Breast epithelium (tissue), 4 donors: Measurements from ENCODE around the gene PCSK2. TPM values are rescaled to one million over a fixed set of nuclear protein-coding genes. Genes with fewer than 3 reads are reported as not detected.

ENCODE experiments used
- DNase-seq, 2 donors: peaks; one replicate each; pipeline ENCODE4 v3.0.0-alpha.2; 2019; ENCODE audit warnings: low spot score in 2 of 2
- H3K27ac ChIP-seq, 2 donors: fragments of 200-600 bp; sonication (generic) in 1 of 2; one replicate each; pipeline ENCODE4 v1.5.1; 2016 to 2019; ENCODE audit warnings: mild to moderate bottlenecking in 1 of 2
- H3K27me3 ChIP-seq, 2 donors: fragments of 200-600 bp; sonication (generic) in 1 of 2; one replicate each; pipeline versions ENCODE4 v1.5.1 to v1.6.0; 2017 to 2019; ENCODE audit warnings: control low read depth in 1 of 2, mild to moderate bottlenecking in 1 of 2
- H3K36me3 ChIP-seq: fragments of 200-600 bp; one replicate; pipeline ENCODE4 v1.5.1; 2019
- H3K4me1 ChIP-seq, 2 donors: fragments of 200-600 bp; sonication (generic); one replicate each; pipeline ENCODE4 v1.5.1; 2016 to 2019; ENCODE audit warnings: control low read depth in 1 of 2
- H3K4me3 ChIP-seq, 3 donors: fragments of 200-600 bp; sonication (generic); 1 replicate in 2 of 3; 2 replicates in 1 of 3; pipeline ENCODE4 v1.5.1; 2016 to 2019; ENCODE audit warnings: mild to moderate bottlenecking in 3 of 3, moderate library complexity in 2 of 3
- H3K9me3 ChIP-seq, 2 donors: fragments of 200-600 bp; sonication (generic) in 1 of 2; one replicate each; pipeline ENCODE4 v1.5.1; 2016 to 2019; ENCODE audit warnings: control low read depth in 1 of 2
- CTCF ChIP-seq, 3 donors: fragments of 450-650 bp; IDR thresholded peaks; one replicate each; pipeline ENCODE4 v1.5.1; 2016 to 2017; ENCODE audit warnings: antibody characterized with exemption in 3 of 3, mild to moderate bottlenecking in 3 of 3, moderate library complexity in 3 of 3
- POLR2A ChIP-seq: fragments of 450-650 bp; IDR thresholded peaks from one replicate; pipeline ENCODE4 v1.6.1; 2016; ENCODE audit warnings: antibody characterized with exemption, mild to moderate bottlenecking, moderate library complexity
- POLR2AphosphoS5 ChIP-seq, 3 donors: sonication (generic); formaldehyde crosslinking; IDR thresholded peaks; one replicate each; pipeline ENCODE4 v1.6.1; 2017; ENCODE audit warnings: antibody characterized with exemption in 3 of 3
- intact Hi-C: fragments of 100-400 bp; cut with DNase I; formaldehyde crosslinking; loops from one replicate; pipeline ENCODE4 v1.15.1; 2023; ENCODE audit warnings: low total_unique reads
- total RNA-seq, 3 donors: library from RNA; depleted of rRNA; stranded (reverse); fragments of >200 nt; gene quantifications; one replicate each; pipeline ENCODE4 v1.1.0, GENCODE V29; 2016

Gene PCSK2
- total RNA-seq, 3 donors from 2014 or later: 0.16 TPM; not detected in 2

DNA sequence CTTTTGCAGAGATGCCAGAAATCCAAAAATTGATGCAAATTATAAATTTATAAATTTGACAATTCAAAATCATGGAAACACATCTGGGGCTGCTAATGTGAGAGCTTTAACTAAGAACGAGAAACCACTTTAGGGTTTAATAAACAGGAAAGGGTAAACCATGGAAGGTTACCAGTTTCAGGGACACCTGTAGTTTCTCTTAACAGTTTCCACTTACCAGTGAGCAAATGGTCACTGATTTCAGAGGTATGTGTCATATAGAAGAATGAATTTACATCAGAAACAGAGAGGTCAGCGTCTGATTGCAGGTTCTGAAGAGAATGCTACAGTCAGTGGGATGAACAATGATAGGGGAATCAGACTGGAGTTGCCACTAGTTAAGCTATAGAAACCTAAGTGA, 24.8 kb upstream of the PCSK2 start:
- Histone ChIP-seq H3K27ac (no peak overlapping the region), H3K4me3 (no peak overlapping the region), H3K4me1 (no peaks in the 10 kb centered on the region), H3K27me3 (peaks cover 0 to 27% of the 10 kb centered on the region in 2 donors), H3K9me3 (no peaks in the 10 kb centered on the region), H3K36me3 (no peaks in the 10 kb centered on the region)
- DNase-seq: no peak
- intact Hi-C loops: no loop called here
- TF ChIP-seq POLR2AphosphoS5 (IDR thresholded peaks at IDR 0.05) (no peak), POLR2A (no peak), CTCF (IDR thresholded peaks at IDR 0.05) (no peak)

GRCh38 chr20:17202673-17203072, 24.2 kb upstream of the PCSK2 start:
- no peak for DNase-seq

DNA sequence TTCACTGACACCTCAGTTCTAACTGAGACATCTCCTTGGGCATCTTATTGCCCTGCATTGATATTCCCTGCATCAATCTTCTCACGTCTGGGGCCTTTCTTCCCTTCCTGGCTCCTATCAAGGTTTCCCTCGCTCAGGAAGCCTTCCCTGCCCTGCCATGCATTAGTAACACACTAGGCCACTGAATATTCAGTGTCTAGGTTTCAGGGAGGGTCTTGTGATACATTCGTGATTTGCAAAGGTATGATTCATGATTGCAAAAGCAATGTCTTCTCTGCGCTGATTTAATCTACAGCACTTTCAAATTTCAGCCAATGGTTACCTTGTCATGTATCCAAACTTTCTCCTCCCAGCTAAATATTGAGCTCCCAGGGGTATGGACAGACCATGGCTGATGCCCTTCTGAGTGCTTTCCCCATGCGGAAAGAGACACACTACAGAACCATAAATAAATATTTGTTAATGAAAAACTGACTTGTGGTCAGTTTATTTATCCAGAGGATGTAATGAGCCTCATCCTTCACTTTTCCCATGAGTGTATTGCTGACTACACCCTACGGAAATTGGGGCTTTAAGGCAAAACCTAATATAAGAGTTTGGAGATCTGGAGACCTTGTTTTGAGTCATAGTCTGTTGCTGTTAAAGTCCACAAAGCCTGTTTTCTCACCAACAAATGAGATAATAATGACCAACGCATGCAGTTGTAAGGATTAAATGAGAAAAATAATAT, 21.6 kb upstream of the PCSK2 start:
- no peak for DNase-seq
- intact Hi-C loops: no loop called here
- no peaks in the 10 kb centered on the region for H3K4me1 ChIP-seq
- H3K36me3 ChIP-seq: no peaks in the 10 kb centered on the region
- no peak for TF ChIP-seq CTCF (IDR thresholded peaks at IDR 0.05)
- TF ChIP-seq POLR2A: no peak
- TF ChIP-seq POLR2AphosphoS5 (IDR thresholded peaks at IDR 0.05): no peak
- H3K27ac ChIP-seq: no peak overlapping the region
- no peaks in the 10 kb centered on the region for H3K9me3 ChIP-seq
- H3K4me3 ChIP-seq: no peak overlapping the region
- H3K27me3 ChIP-seq: peaks cover 0 to 20% of the 10 kb centered on the region in 2 donors

More at GRCh38 chr20:17202673-17203072, 24.2 kb upstream of the PCSK2 start:
- no peak for TF ChIP-seq CTCF (IDR thresholded peaks at IDR 0.05)
- TF ChIP-seq POLR2AphosphoS5 (IDR thresholded peaks at IDR 0.05): no peak
- no peak for TF ChIP-seq POLR2A
- Histone ChIP-seq H3K4me1 (no peaks in the 10 kb centered on the region), H3K36me3 (no peaks in the 10 kb centered on the region), H3K27ac (no peak overlapping the region), H3K4me3 (no peak overlapping the region), H3K27me3 (peaks cover 0 to 27% of the 10 kb centered on the region in 2 donors), H3K9me3 (no peaks in the 10 kb centered on the region)
- intact Hi-C loops: no loop called here

GRCh38 chr20:17210387-17210786, 16.5 kb upstream of the PCSK2 start:
- intact Hi-C loops: no loop called here
- DNase-seq: no peak
- H3K27ac ChIP-seq: no peak overlapping the region
- no peaks in the 10 kb centered on the region for H3K36me3 ChIP-seq
- H3K27me3 ChIP-seq: no peaks in the 10 kb centered on the region
- H3K9me3 ChIP-seq: no peaks in the 10 kb centered on the region
- H3K4me1 ChIP-seq: no peaks in the 10 kb centered on the region
- TF ChIP-seq POLR2AphosphoS5 (IDR thresholded peaks at IDR 0.05): no peak
- TF ChIP-seq CTCF (IDR thresholded peaks at IDR 0.05): no peak
- no peak for TF ChIP-seq POLR2A
- H3K4me3 ChIP-seq: no peak overlapping the region

GRCh38 chr20:17210983-17211382, 15.9 kb upstream of the PCSK2 start:
- no peak overlapping the region for H3K4me3 ChIP-seq
- H3K27me3 ChIP-seq: no peaks in the 10 kb centered on the region
- DNase-seq: no peak
- TF ChIP-seq CTCF (IDR thresholded peaks at IDR 0.05) (no peak), POLR2A (no peak), POLR2AphosphoS5 (IDR thresholded peaks at IDR 0.05) (no peak)
- intact Hi-C loops: no loop called here
- H3K9me3 ChIP-seq: no peaks in the 10 kb centered on the region
- H3K4me1 ChIP-seq: no peaks in the 10 kb centered on the region
- no peak overlapping the region for H3K27ac ChIP-seq
- H3K36me3 ChIP-seq: no peaks in the 10 kb centered on the region
